GM23338 (cell line): ENCODE data around the gene CEP57. TPM values are rescaled to one million over a fixed set of nuclear protein-coding genes. Genes with fewer than 3 reads are reported as not detected.

Experiments used
- ATAC-seq: fragments of 200-7000 bp; cut with Tn5 transposase; 3 replicates; pipeline ENCODE4 v1.9.1; 2020
- DNase-seq: peaks from one replicate; pipeline ENCODE4 v3.0.0-alpha.2; 2015; ENCODE audit warnings: low spot score
- H2AFZ ChIP-seq: fragments of 200-600 bp; sonication (generic); 2 replicates; pipeline ENCODE4 v1.8.0; 2016; ENCODE audit warnings: antibody characterized with exemption, mild to moderate bottlenecking, moderate library complexity
- H3F3A ChIP-seq: fragments of 200-600 bp; sonication (generic); replicated peaks from 2 replicates; pipeline ENCODE4 v1.8.0; 2017; ENCODE audit warnings: antibody characterized with exemption, mixed run types, low read depth
- H3K27ac ChIP-seq: fragments of 200-600 bp; sonication (generic); 2 replicates; pipeline ENCODE4 v1.6.1; 2016; ENCODE audit warnings: low read depth
- H3K27me3 ChIP-seq: fragments of 200-600 bp; sonication (generic); 2 replicates; pipeline ENCODE4 v1.8.0; 2016; ENCODE audit warnings: mild to moderate bottlenecking, mixed run types, moderate library complexity; ENCODE audit not compliant: insufficient read depth
- H3K36me3 ChIP-seq: fragments of 200-600 bp; sonication (generic); 2 replicates; pipeline ENCODE4 v1.8.0; 2016; ENCODE audit warnings: mild to moderate bottlenecking; ENCODE audit not compliant: insufficient read depth
- H3K4me1 ChIP-seq: fragments of 200-600 bp; sonication (generic); 2 replicates; pipeline ENCODE4 v1.8.0; 2016; ENCODE audit warnings: mild to moderate bottlenecking, moderate library complexity; ENCODE audit not compliant: insufficient read depth
- H3K4me2 ChIP-seq: fragments of 200-600 bp; sonication (generic); 2 replicates; pipeline ENCODE4 v1.7.1; 2017; ENCODE audit warnings: mixed run types
- H3K4me3 ChIP-seq: fragments of 200-600 bp; sonication (generic); 2 replicates; pipeline ENCODE4 v1.6.1; 2016; ENCODE audit warnings: mixed run types
- H3K79me2 ChIP-seq: fragments of 200-600 bp; sonication (generic); replicated peaks from 2 replicates; pipeline ENCODE4 v1.8.0; 2017; ENCODE audit warnings: mild to moderate bottlenecking; ENCODE audit not compliant: insufficient read depth
- H3K9me2 ChIP-seq: fragments of 200-600 bp; sonication (generic); 2 replicates; pipeline ENCODE4 v1.8.0; 2017; ENCODE audit not compliant: insufficient read depth
- H4K20me1 ChIP-seq: fragments of 200-600 bp; sonication (generic); replicated peaks from 2 replicates; pipeline ENCODE4 v1.8.0; 2017; ENCODE audit warnings: mild to moderate bottlenecking; ENCODE audit not compliant: insufficient read depth
- H3K27ac Mint-ChIP-seq: 2 replicates; pipeline ENCODE4 v1.8.0; 2020; ENCODE audit warnings: inconsistent platforms, mild to moderate bottlenecking, moderate library complexity, mixed read lengths
- H3K27me3 Mint-ChIP-seq: 3 replicates; pipeline ENCODE4 v1.8.0; 2022; ENCODE audit warnings: low read depth, mild to moderate bottlenecking, moderate library complexity, mixed read lengths, inconsistent platforms; ENCODE audit not compliant: insufficient read depth, poor library complexity
- H3K36me3 Mint-ChIP-seq: 3 replicates; pipeline ENCODE4 v1.8.0; 2021; ENCODE audit warnings: low read depth, mild to moderate bottlenecking, inconsistent platforms, moderate library complexity, mixed read lengths
- H3K4me1 Mint-ChIP-seq: 3 replicates; pipeline ENCODE4 v1.8.0; 2020; ENCODE audit warnings: mild to moderate bottlenecking, inconsistent platforms, mixed read lengths
- H3K4me3 Mint-ChIP-seq: 3 replicates; pipeline ENCODE4 v1.8.0; 2021; ENCODE audit warnings: moderate library complexity, mild to moderate bottlenecking, inconsistent platforms, mixed read lengths
- H3K9me3 Mint-ChIP-seq: 3 replicates; pipeline ENCODE4 v1.8.0; 2020; ENCODE audit warnings: moderate library complexity, mild to moderate bottlenecking, inconsistent platforms, mixed read lengths
- EZH2 ChIP-seq: fragments of 200-600 bp; sonication (generic); IDR thresholded peaks from one replicate; pipeline ENCODE4 v1.8.0; 2017; ENCODE audit warnings: antibody characterized with exemption, mild to moderate bottlenecking, low read depth; ENCODE audit not compliant: unreplicated experiment
- EZH2phosphoT487 ChIP-seq: fragments of 200-600 bp; sonication (generic); IDR thresholded peaks from one replicate; pipeline ENCODE4 v1.8.1; 2018; ENCODE audit warnings: antibody characterized with exemption; ENCODE audit not compliant: unreplicated experiment
- NANOG ChIP-seq: IDR thresholded peaks from 2 replicates; pipeline ENCODE4 v1.6.1; 2016; ENCODE audit warnings: antibody characterized with exemption, borderline replicate concordance
- REST ChIP-seq: IDR thresholded peaks from one replicate; pipeline ENCODE4 v1.6.1; 2018; ENCODE audit warnings: antibody characterized with exemption; ENCODE audit not compliant: unreplicated experiment
- ZNF114 ChIP-seq: fragments of 250-450 bp; sonication (Bioruptor Pico); IDR thresholded peaks from 2 replicates; pipeline ENCODE4 v1.5.0; 2020; ENCODE audit warnings: mild to moderate bottlenecking, moderate library complexity
- ZNF331 ChIP-seq: fragments of 250-450 bp; sonication (Bioruptor Pico); IDR thresholded peaks from 2 replicates; pipeline ENCODE4 v1.5.0; 2020; ENCODE audit warnings: low read depth, mild to moderate bottlenecking, moderate library complexity
- ZNF462 ChIP-seq: fragments of 250-450 bp; sonication (Bioruptor Pico); IDR thresholded peaks from 2 replicates; pipeline ENCODE4 v1.5.0; 2020; ENCODE audit warnings: mild to moderate bottlenecking, moderate library complexity
- polyA plus RNA-seq: library from polyadenylated mRNA; unstranded; fragments of >200 nt; fragmentation: Nextera tagmentation; extraction: Ambion mirVana; gene quantifications from 2 replicates; pipeline ENCODE4 v1.2.1, GENCODE V29; 2016
- total RNA-seq: library from RNA; depleted of rRNA; stranded (reverse); fragments of >200 nt; shearing (Covaris generic); gene quantifications from 2 replicates; pipeline ENCODE4 v1.2.3, GENCODE V29; 2014

The CEP57 gene
- total and polyA plus RNA-seq, 2 experiments from 2014 or later: 76.2 to 124 TPM

- TF ChIP-seq ZNF462 (no peak), NANOG (no peak), ZNF114 (CRISPR knock-in tag) (no peak), EZH2 (no peak), ZNF331 (CRISPR knock-in tag) (no peak), REST (no peak)
Measured at GRCh38 chr11:95796501-95796900, 6.2 kb downstream of the CEP57 start (continued).

- Histone ChIP-seq H3K4me1 (no peaks in the 10 kb centered on the region), H3K27me3 (no peaks in the 10 kb centered on the region), H3K27ac (no peak overlapping the region), H4K20me1 (peaks cover 17% of the 10 kb centered on the region; the same call in 1 of the 2 replicates), H3K36me3 (peaks cover 12% of the 10 kb centered on the region; the same call in 1 of the 2 replicates), H3K79me2 (peaks cover 54% of the 10 kb centered on the region), H2AFZ (no peak overlapping the region), H3F3A (no peaks in the 10 kb centered on the region), H3K9me2 (no peaks in the 10 kb centered on the region), H3K4me2 (no peak overlapping the region), H3K4me3 (no peak overlapping the region)
- no peaks in the 10 kb centered on the region for H3K27me3 Mint-ChIP-seq
- peaks cover 44% of the 10 kb centered on the region for H3K36me3 Mint-ChIP-seq
- ATAC-seq (no peak), DNase-seq (no peak)
- no peak overlapping the region for H3K4me3 Mint-ChIP-seq
- H3K9me3 Mint-ChIP-seq: no peaks in the 10 kb centered on the region; the same call in 1 of the 3 replicates
- H3K27ac Mint-ChIP-seq: no peak overlapping the region
- H3K4me1 Mint-ChIP-seq: peaks cover 4% of the 10 kb centered on the region; the same call in 1 of the 3 replicates
- no peak for TF ChIP-seq EZH2phosphoT487
Measured at GRCh38 chr11:95799546-95799945, 9.2 kb downstream of the CEP57 start.
